K562 (cell line): ENCODE measurements around the gene PKD2. TPM values are rescaled to one million over a fixed set of nuclear protein-coding genes. Genes with fewer than 3 reads are reported as not detected.

Source experiments
- ATAC-seq: fragments of 200-7000 bp; cut with Tn5 transposase; 3 replicates; pipeline ENCODE4 v1.9.1; 2020; ENCODE audit warnings: moderate library complexity
- BruUV-seq: library from RNA; stranded (reverse); fragments of 400-500 nt; replicated peaks from 2 replicates; lab custom pipeline; 2021; lab: Mats Ljungman, UMichigan
- CTCF ChIA-PET: fragments of 300-600 bp; formaldehyde crosslinking; extraction: SDS; loops from one replicate; lab custom pipeline; 2021; ENCODE audit warnings: low intra/inter-chr PET ratio; lab: Yijun Ruan, JAX
- POLR2A ChIA-PET: fragments of 300-600, 350-650 bp; sonication (Branson Sonifier 250); formaldehyde crosslinking; extraction: SDS; loops from one replicate; lab custom pipeline; 2021; ENCODE audit warnings: antibody characterized with exemption, inconsistent platforms; lab: Yijun Ruan, JAX
- DNase-seq, 4 experiments: peaks; one replicate each; pipeline versions ENCODE4 v3.0.0 to v3.0.0-alpha.2; 2011 to 2018; ENCODE audit warnings: low spot score in 3 of 4, mixed read lengths in 3 of 4; ENCODE audit errors: extremely low read depth in 1 of 4
- FAIRE-seq: peaks from 2 replicates; lab custom pipeline; 2011; peaks lifted over from hg19 to GRCh38; lab: Jason Lieb, UNC
- H2AFZ ChIP-seq: 2 replicates; pipeline ENCODE4 v1.6.0; 2011; ENCODE audit warnings: low read depth, low read length, control low read depth, inconsistent platforms
- H3K27ac ChIP-seq: fragments of 200-600 bp; 3 replicates; pipeline ENCODE4 v1.8.0; 2011; ENCODE audit warnings: low read depth, mild to moderate bottlenecking, control low read depth, inconsistent platforms, low read length, moderate library complexity, mixed read lengths; ENCODE audit errors: extremely low read depth
- H3K27me3 ChIP-seq, 2 experiments: fragments of 300-600 bp in 1 of 2; 2 replicates in 1 of 2; 3 replicates in 1 of 2; pipeline versions ENCODE4 v1.6.0 to v1.8.0; 2011; ENCODE audit warnings: inconsistent platforms in 2 of 2, low read length in 2 of 2, mild to moderate bottlenecking in 1 of 2, mixed read lengths in 1 of 2, moderate library complexity in 1 of 2; ENCODE audit not compliant: control insufficient read depth in 2 of 2, insufficient read depth in 2 of 2
- H3K36me3 ChIP-seq: fragments of 300-600 bp; 3 replicates; pipeline ENCODE4 v1.8.0; 2011; ENCODE audit warnings: mild to moderate bottlenecking, low read length, inconsistent platforms; ENCODE audit not compliant: control insufficient read depth, insufficient read depth
- H3K4me1 ChIP-seq, 2 experiments: fragments of 200-600 bp in 1 of 2; replicated peaks in 1 of 2; 2 replicates in 1 of 2; 3 replicates in 1 of 2; pipeline versions ENCODE4 v1.5.1 to v1.8.0; 2011; ENCODE audit warnings: inconsistent platforms in 2 of 2, low read length in 2 of 2, mild to moderate bottlenecking in 1 of 2, mixed read lengths in 1 of 2, moderate library complexity in 1 of 2; ENCODE audit not compliant: control insufficient read depth in 2 of 2, insufficient read depth in 2 of 2
- H3K4me2 ChIP-seq: 2 replicates; pipeline ENCODE4 v1.6.1; 2011; ENCODE audit warnings: low read length, control low read depth, inconsistent platforms, mixed read lengths; ENCODE audit not compliant: insufficient read depth
- H3K4me3 ChIP-seq: fragments of 200-600 bp; sonication (generic), shearing (Covaris generic); 2 replicates; pipeline ENCODE4 v1.5.1; 2016; ENCODE audit warnings: control low read depth, inconsistent platforms
- H3K79me2 ChIP-seq: fragments of 200-600 bp; 3 replicates; pipeline ENCODE4 v1.8.0; 2011; ENCODE audit warnings: low read length, inconsistent platforms; ENCODE audit not compliant: control insufficient read depth, insufficient read depth
- H3K9ac ChIP-seq, 2 experiments: 2 replicates each; pipeline versions ENCODE4 v1.6.0 to v1.6.1; 2011; ENCODE audit warnings: low read depth in 2 of 2, low read length in 2 of 2, control low read depth in 1 of 2, inconsistent platforms in 1 of 2, mild to moderate bottlenecking in 1 of 2, mixed read lengths in 1 of 2; ENCODE audit not compliant: insufficient read depth in 1 of 2
- H3K9me1 ChIP-seq: one replicate; pipeline ENCODE4 v1.6.0; 2011; ENCODE audit warnings: inconsistent platforms, mild to moderate bottlenecking, low read length, moderate library complexity; ENCODE audit not compliant: control insufficient read depth, insufficient read depth
- H3K9me3 ChIP-seq: replicated peaks from 2 replicates; pipeline ENCODE4 v1.5.1; 2011; ENCODE audit warnings: low read depth, low read length, inconsistent platforms; ENCODE audit not compliant: control insufficient read depth, insufficient read depth
- H4K20me1 ChIP-seq: replicated peaks from 2 replicates; pipeline ENCODE4 v1.6.1; 2011; ENCODE audit warnings: low read length, inconsistent platforms, mixed read lengths; ENCODE audit not compliant: control insufficient read depth, insufficient read depth
- ARID4B ChIP-seq: sonication (generic); formaldehyde crosslinking; IDR thresholded peaks from 2 replicates; pipeline ENCODE4 v1.8.0; 2022; ENCODE audit warnings: mild to moderate bottlenecking, missing genetic modification reagents
- CBFA2T2 ChIP-seq: fragments of 450-650 bp; conservative IDR thresholded peaks from 2 replicates; pipeline ENCODE4 v1.6.1; 2017; ENCODE audit warnings: mild to moderate bottlenecking
- DPF2 ChIP-seq: fragments of 450-650 bp; IDR thresholded peaks from 2 replicates; pipeline ENCODE4 v1.6.1; 2016
- EHMT2 ChIP-seq: fragments of 450-650 bp; IDR thresholded peaks from 2 replicates; pipeline ENCODE4 v1.6.1; 2018; ENCODE audit warnings: antibody characterized with exemption
- MXD1 ChIP-seq: fragments of 250-450 bp; sonication (Bioruptor Pico); IDR thresholded peaks from 2 replicates; pipeline ENCODE4 v1.8.0; 2021; ENCODE audit warnings: borderline replicate concordance, mild to moderate bottlenecking, moderate library complexity; ENCODE audit not compliant: poor library complexity, severe bottlenecking
- NCOA4 ChIP-seq: fragments of 450-650 bp; IDR thresholded peaks from 2 replicates; pipeline ENCODE4 v1.6.1; 2018; ENCODE audit warnings: mild to moderate bottlenecking; ENCODE audit not compliant: partially characterized antibody
- OTX1 ChIP-seq: fragments of 450-650 bp; formaldehyde crosslinking; IDR thresholded peaks from 2 replicates; pipeline ENCODE4 v1.4.0; 2022; ENCODE audit warnings: mild to moderate bottlenecking
- ZBTB34 ChIP-seq: fragments of 250-450 bp; sonication (Bioruptor Pico); IDR thresholded peaks from 2 replicates; pipeline ENCODE4 v1.8.0; 2021; ENCODE audit warnings: mild to moderate bottlenecking, moderate library complexity
- ZNF277 ChIP-seq: fragments of 250-450 bp; sonication (Bioruptor Pico); IDR thresholded peaks from 2 replicates; pipeline ENCODE4 v1.8.0; 2022; ENCODE audit warnings: inconsistent platforms, mild to moderate bottlenecking, moderate library complexity, borderline replicate concordance
- ZNF766 ChIP-seq: fragments of 200-800 bp; sonication (Bioruptor generic); conservative IDR thresholded peaks from 2 replicates; pipeline ENCODE4 v1.6.1; 2016; ENCODE audit warnings: missing genetic modification characterization, missing compliant biosample characterization
- WGBS: fragments of 100-300 bp; shearing (Covaris generic); methylation state at CpG from one replicate; pipeline ENCODE4 v1.1.6; 2016; ENCODE audit warnings: low coverage, mixed read lengths; ENCODE audit not compliant: insufficient coverage; ENCODE audit errors: missing lambda C conversion rate; 5-methylcytosine and 5-hydroxymethylcytosine counted together
- in situ Hi-C: fragments of 300-500 bp; cut with MboI; formaldehyde crosslinking; loops from 4 replicates; pipeline ENCODE4 v1.15.0; 2018; ENCODE audit warnings: inconsistent platforms, mixed read lengths
- intact Hi-C: fragments of 100-400 bp; cut with micrococcal nuclease; formaldehyde crosslinking; loops from 2 replicates; pipeline ENCODE4 v1.14.2; 2022
- polyA plus RNA-seq, 8 experiments: library from polyadenylated mRNA; depleted of rRNA in 4 of 8; stranded (reverse) in 5 of 8; unstranded in 3 of 8; fragments of >200 nt; fragmentation: Nextera tagmentation in 2 of 8; fragmentation: Illumina TruSeq in 1 of 8; extraction: Ambion mirVana in 2 of 8; extraction: Trizol in 1 of 8; gene quantifications; 2 replicates each; pipeline versions ENCODE4 v1.2.1 to v1.2.3, GENCODE V29; 2011 to 2014; ENCODE audit warnings: inconsistent platforms in 1 of 8, missing spikeins in 1 of 8
- total RNA-seq, 7 experiments: library from RNA; depleted of rRNA in 6 of 7; stranded (reverse); fragments of >200 nt in 6 of 7; fragmentation: Illumina TruSeq in 2 of 7; extraction: Trizol in 2 of 7; gene quantifications; 2 replicates each; pipeline versions ENCODE4 v1.2.1 to v1.2.3, GENCODE V29; 2011 to 2021; ENCODE audit warnings: low replicate concordance in 1 of 7

Gene PKD2
- total and polyA plus RNA-seq, 9 of the 15 experiments (the other 6 are each of a cell fraction or from before 2014, with no cell fraction given): 0.11 to 1.2 (median 0.47) TPM

GRCh38 chr4:88030565-88031310 is 23.3 kb downstream of the PKD2 start:
- H3K4me2 ChIP-seq: no peak overlapping the region
- intact Hi-C loops (no loop called here), in situ Hi-C loops (loop anchor here (5.0 to 10.0 kb wide), 2 partner anchors 182 to 484 kb away; no protein-coding TSS in a partner anchor)
- 1% methylated on average over 11 of the region's 12 CpGs for WGBS
- ChIA-PET CTCF (no interaction called here), POLR2A (interaction anchor here (0.7 kb wide), 1 partner anchor 14 kb away, joined by 3 read pairs; no protein-coding TSS in a partner anchor)
- H3K4me3 ChIP-seq: no peak overlapping the region
- no TSS peak for BruUV-seq
- no peak overlapping the region for H3K27ac ChIP-seq
- no peaks in the 10 kb centered on the region for H3K36me3 ChIP-seq
- H3K4me1 ChIP-seq: no peaks in the 10 kb centered on the region
- FAIRE-seq: no peak
- ATAC-seq: no peak
- no peaks in the 10 kb centered on the region for H3K9me3 ChIP-seq
- H3K9ac ChIP-seq: no peak overlapping the region
- no peak for DNase-seq
- H4K20me1 ChIP-seq: no peaks in the 10 kb centered on the region
- H3K27me3 ChIP-seq: no peaks in the 10 kb centered on the region; a peak in 1 of 5 replicates
- H3K79me2 ChIP-seq: no peaks in the 10 kb centered on the region
- no peak overlapping the region for H2AFZ ChIP-seq
- H3K9me1 ChIP-seq: no peaks in the 10 kb centered on the region
- TF ChIP-seq ARID4B (no peak), MXD1 (CRISPR knock-in tag) (no peak), CBFA2T2 (no peak), ZNF277 (CRISPR knock-in tag) (no peak), EHMT2 (no peak), ZBTB34 (CRISPR knock-in tag) (no peak), OTX1 (no peak), DPF2 (no peak), ZNF766 (CRISPR knock-in tag) (no peak), NCOA4 (no peak)
